Activated T-cell treated with anti-CD3 and anti-CD28 coated beads for 4 hours (primary cell): Measurements from ENCODE around the gene VEGFB.
"Not testable (repeated sequence)": the region's sequence is repeated elsewhere in the genome, so short reads cannot be mapped to it uniquely, and the experiment has no call there.

ENCODE experiments used
- DNase-seq: peaks from one replicate; pipeline ENCODE4 v3.0.0-alpha.2; 2020

VEGFB gene

DNA sequence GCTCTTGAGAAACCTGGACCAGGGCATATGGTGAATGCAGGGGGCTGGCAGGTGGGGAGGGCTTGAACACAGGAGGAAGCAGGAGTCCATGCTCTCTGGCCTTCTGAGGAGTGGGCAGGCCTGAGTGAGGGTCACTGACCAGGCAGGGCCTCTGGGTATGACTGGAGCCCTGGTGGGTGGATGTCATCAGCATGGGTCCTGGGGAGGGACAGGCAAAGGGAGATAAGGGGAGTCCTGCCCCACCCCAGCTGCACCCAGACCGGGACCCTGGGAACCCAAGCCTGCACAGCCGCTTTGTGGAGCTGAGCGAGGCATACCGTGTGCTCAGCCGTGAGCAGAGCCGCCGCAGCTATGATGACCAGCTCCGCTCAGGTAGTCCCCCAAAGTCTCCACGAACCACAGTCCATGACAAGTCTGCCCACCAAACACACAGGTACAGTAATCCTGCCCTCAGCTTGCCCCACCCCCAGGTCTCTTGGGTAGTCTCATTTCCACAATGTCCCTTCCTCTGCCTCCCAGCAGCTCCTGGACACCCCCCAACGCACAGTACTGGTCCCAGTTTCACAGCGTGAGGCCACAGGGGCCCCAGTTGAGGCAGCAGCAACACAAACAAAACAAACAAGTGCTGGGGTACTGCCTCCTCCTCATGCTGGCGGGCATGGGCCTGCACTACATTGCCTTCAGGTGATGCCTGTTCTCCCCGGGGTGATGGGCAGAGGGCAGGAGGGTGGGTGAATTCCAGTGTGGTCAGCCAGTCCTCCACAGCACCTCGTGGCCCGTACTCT, 2.0 kb upstream of the VEGFB start:
- DNase-seq, result no peak

DNA sequence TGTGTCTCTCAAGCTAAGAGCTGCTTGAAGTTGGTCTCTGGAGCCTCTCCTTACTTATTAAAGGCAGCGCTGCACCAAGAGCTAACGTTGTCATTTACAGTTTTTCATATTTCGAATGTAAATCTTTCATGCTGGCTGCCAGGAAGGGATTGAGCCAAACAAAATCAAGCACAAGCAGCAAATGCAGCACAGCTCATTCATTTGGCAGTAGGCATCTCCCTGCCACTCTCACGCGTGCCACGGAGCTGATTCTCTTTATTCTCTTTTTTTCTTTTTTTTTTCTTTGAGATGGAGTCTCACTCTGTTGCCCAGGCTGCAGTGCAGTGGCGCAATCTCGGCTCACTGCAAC, 1.4 kb upstream of the VEGFB start:
- no peak for DNase-seq

DNA sequence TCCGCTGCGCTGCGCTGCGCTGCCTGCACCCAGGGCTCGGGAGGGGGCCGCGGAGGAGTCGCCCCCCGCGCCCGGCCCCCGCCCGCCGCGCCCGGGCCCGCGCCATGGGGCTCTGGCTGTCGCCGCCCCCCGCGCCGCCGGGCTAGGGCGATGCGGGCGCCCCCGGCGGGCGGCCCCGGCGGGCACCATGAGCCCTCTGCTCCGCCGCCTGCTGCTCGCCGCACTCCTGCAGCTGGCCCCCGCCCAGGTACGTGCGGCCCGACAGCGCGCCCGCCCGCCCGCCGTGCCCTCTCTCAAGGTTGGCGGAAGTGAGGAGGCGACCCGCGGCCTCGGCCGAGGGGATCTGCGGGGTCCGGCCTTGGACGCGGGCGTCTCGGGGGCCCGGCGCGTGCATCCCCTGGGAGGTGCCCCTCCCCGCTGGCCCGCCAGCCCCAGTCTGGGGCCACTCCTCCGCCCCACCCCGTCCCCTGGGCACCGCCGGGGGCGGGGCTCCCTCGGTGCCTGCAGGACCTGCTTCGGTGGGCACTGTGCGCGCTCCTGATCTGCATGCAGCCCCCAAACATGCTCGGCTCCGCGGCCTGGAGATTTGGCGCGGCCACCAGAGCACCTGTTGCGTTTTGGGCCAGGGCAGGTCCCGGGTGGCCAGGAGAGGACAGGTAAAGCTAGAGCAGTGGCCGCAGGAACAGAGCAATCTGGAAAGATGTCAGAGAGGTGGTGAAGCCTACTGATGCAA, 429 bp downstream of the VEGFB start:
- DNase-seq, result no peak

DNA sequence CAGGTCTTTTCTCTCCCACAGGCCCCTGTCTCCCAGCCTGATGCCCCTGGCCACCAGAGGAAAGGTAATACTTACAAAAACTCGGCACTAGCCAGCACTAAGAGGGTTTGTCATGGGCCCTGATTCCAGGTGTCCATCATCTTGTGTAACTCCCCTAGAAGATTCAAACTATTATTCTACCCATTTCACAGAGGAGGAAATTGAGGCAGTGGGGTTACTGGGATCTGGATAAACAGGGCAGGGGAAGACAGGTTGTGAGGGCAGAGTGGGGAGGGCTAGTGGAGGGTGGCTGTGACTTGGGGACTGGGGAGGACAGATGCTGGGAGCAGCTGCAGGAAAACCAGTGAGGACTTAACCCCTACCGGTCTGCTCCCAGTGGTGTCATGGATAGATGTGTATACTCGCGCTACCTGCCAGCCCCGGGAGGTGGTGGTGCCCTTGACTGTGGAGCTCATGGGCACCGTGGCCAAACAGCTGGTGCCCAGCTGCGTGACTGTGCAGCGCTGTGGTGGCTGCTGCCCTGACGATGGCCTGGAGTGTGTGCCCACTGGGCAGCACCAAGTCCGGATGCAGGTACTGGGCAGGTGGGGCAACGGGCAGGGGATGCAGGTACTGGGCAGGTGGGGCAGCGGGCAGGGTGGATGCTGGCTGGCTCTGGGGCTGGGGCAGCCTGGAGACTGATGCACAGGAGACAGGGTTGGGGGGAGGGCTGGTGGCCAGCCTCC, 1.2 kb downstream of the VEGFB start:
- no peak for DNase-seq

DNA sequence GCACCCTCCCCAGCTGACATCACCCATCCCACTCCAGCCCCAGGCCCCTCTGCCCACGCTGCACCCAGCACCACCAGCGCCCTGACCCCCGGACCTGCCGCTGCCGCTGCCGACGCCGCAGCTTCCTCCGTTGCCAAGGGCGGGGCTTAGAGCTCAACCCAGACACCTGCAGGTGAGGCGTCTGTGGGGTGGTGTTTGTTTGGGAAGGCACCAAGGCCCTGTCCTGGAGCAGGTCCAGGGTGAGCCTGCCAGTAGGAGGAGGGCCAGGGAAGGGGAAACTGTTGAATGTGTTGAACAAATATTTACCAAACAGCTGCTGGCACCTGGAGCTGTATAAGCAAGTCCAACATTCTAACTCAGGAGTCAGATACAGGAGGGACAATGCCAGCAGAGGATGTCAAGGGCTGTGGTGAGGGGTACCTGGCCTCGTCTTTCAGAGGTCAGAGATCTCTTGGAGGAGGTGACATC, 3.1 kb downstream of the VEGFB start:
- no peak for DNase-seq

DNA sequence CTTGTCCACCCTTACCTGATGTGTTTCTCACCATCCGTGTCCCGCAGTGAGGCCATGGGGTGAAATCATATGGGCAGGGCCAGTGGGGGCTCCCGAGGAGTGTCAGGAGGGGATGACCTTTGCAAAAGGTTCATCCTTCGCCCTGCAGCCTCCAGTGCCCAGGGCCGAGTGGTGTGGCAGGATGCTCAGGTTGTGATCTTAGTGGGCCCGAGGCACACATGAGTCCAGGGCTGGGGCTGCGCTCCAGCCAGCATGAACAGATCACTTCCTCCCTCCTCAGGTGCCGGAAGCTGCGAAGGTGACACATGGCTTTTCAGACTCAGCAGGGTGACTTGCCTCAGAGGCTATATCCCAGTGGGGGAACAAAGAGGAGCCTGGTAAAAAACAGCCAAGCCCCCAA, 3.7 kb downstream of the VEGFB start:
- no peak for DNase-seq

DNA sequence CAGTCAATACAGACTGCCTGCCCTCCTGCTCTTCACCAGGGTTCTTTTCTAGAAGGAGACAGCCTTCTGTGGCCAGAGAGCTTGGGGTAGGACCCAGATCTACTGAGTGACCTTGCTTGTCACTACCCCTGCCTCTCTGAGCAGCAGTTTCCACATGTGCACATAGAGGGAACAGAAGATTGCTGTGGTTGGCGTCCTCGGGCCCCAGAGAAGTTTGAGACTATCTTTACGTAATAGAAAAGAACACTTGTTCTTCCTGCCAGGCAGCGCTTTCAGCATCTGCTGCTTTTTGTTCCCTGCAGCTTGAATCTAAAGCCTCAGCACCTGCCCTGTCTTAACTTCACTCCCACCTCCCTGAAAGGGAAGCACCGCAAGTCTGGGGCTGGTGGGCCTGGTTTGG, 4.6 kb downstream of the VEGFB start:
- DNase-seq, result no peak

DNA sequence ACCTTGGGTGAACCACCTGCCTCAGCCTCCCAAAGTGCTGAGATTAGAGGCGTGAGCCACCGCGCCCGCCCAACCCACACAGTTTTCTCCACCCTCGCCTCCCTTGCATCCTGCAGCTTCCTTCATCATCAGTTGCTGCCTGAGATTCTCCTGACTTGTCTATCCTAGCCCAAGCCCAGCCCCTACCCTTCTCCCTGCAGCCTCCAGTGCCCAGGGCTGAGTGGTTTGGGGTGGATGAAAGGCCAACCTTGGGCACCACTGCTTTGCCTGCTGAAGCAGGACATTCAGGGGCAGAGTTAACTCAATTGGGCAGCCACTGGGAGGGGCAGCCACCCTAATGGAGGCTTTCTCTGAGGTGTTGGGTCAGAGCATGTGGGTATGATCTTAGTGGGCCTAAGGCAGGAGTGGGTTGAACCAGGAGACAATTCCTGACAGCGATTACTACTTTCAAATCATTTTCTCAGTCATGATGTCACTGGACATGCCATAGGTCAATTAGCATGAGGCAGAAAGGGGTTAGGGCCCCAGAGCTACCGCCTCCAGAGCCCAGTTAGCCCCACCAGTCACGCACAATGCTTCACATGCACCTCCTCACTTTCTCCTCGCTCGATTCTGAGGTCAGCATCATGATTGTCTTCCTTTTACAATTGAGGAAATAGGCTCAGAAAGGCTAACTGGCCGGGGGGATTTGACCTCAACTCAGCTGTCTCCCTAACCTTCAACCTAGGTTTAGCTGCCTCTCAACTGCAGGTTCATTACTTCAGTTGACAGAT, 5.5 kb downstream of the VEGFB start:
- DNase-seq, result no peak

DNA sequence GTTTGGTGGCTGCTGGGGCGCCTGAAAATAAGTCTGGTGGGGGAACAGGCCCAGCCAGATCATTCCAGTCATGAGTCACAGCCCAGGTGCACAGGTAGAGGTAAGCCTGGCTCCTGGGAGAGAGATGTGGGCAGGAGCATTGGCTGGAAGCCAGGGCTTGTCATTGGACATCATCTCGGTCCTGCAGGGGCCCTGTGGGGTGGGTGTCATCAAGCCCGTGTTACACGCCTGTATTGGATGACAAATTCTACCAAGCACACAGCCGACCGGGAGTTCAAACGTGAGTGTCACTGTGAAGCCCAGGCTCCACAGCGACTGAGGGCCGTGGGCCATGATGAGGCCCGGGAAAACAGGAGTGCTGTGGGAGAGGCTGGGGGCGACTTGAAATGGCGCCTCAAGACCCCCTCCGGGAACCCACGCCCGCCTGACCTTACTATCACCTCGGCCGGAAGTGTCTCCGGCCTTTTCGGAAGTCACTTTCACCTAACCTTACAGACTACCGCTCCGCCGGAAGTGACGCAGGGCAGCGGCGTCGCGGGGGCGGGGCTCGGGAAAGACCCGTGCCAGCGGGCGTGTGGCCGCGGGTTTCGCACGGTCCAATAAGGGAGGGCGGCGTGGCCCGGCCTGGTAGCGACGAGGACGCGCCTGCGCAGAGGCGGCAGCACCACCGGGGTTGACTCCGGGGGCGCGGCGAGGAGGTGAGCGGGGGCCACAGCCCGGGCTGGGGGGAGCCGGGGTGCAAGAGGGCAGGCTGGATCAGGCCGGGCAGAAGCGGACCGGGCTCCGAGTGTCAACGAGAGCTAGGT, 6.3 kb downstream of the VEGFB start, which contains the start of gene FKBP2:
TSS of gene FKBP2 (plus strand) at position 661 of the 806 bp plus-strand sequence. CDS start 1,293 bp downstream, outside the sequence.
- peak; percentile 96 for DNase-seq

DNA sequence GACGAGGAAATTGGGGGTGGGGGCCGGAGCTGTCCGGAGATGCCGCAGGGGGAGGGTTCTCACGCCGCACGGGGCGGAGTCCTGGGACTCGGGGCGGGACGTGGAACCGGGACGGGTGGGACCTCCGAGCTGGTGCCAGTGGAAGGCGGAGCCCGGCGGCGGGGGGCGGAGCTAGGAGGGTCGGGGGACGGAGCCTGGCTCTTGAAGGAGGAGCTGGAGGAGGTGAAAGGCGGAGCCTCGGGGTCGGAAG, 6.8 kb downstream of the VEGFB start:
- DNase-seq, result peak; percentile 99

DNA sequence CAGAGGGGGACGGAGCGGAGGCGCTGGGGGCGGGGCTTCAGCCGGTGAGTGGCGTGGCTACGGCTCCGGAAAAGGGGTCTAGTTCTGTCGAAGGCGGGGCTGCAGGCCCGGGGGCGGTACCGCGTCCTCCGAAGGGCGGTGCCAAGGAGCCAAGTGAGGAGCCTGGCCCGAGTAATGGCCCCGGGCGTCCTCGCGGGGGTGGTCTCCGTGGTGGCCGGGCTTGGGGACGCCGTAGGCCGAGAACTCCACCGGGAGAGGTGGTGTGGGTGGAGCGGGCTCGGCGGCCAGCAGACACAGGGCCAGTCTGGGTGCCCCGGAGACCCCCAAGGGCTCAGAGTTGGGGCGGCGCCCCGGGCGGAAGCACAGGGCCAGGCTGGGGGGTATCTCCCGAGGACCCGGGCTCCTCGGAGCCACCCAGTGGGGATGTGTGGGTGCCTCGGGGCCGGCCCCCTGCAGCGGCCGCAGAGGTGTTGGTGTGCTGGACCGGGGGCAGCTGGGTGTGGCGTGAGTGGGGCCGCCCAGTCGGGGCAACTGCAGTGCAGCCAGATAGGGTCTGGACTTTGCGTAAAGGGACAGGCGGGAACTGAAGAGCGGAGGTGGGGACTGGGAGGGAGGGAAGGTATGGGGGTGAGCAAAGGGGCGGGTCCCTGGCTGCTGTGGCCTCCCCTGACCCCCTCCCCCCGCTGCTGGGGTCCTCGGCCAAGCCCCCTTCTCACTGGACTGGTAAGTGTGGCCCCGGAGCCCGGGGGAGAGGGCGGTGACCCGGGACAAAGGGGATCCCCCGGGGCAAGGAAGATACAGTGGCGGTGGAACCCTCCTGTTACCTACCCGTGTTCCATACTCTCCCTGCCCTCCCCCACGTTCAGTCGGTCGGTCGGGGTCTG, 7.3 kb downstream of the VEGFB start:
- no peak for DNase-seq

DNA sequence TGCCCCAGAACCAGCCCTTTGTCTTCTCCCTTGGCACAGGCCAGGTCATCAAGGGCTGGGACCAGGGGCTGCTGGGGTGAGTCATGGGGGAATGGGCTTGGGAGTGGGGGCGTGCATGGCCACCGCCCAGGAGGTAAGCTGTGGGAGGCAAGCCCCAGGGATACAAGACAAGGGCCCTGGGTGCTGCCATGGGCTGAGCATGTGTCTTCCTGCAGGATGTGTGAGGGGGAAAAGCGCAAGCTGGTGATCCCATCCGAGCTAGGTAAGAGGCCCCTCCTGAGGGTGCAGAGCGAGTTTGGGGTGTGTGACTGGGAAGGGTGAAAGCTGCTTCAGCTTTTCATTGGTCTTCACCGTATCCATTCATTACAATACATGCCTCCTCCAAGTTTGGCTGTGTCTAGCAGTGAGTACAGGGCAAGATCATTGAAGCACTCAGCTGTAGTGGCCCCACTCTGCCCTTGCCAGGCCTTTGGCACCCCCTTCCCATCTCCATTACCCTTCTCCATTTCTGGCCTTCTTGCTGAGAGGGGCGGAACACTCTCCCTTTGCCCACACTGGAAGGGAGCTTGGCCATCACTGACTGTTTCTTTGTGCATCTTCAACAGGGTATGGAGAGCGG, 9.0 kb downstream of the VEGFB start:
- DNase-seq, result no peak

DNA sequence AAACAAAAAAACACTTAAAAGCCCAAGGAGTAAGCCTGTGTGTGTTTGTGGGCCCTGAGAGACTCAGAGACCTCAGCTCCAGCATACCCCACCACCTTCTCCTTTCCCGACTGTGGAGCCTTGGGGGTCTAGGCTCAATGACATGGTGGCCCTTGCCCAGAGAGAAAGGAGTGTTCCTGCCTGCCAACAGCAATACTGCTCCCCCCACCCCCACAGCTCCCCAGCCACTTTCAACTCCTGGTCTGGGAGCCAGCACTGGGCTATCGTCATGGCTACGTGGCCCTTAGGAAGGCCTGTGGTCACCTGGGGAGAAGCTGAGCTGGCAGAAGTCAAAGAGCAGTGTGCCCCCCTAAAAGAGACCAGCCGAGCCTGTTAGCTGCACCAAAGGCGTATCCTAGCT, 9.7 kb downstream of the VEGFB start:
- no peak for DNase-seq

DNA sequence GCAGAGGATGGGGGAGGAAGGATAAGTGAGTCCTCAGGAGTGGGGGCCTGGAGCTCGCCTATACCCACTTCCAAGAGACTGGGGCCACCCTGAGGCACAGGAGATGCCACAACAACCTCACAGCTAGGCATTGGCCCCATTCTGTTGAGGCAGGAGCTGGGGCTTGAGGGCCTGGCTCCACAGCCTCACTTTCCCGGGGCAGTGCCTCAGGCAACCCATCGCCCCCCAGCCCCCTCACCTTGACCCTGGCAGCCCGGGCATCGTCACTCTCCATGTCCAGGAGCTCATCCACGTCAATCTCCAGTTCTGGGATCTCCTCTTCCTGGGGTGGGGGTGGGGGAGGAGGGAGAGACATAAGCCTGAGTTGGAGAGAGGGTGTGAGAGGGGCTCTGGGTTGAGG, 10.6 kb downstream of the VEGFB start:
- no peak for DNase-seq

DNA sequence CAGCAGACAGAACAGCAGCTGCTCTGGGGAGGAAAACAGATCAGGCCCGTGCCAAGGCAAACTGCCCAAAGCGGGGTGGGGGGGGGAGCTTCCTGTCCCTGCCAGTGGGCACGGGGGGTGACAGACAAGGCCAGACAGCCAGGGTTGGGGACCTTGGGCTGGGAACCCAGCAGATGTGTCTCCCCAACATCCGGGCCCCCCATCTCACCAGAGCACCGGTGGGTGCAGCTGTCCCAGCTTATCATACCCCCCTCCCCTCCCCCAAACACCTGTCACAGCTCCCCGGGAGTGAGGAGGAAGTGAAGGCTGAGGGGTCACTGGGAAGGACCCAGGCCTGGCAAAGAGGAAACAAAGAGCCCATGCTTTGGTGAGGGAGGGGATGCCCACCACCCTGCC, 11.0 kb downstream of the VEGFB start:
- no peak for DNase-seq

DNA sequence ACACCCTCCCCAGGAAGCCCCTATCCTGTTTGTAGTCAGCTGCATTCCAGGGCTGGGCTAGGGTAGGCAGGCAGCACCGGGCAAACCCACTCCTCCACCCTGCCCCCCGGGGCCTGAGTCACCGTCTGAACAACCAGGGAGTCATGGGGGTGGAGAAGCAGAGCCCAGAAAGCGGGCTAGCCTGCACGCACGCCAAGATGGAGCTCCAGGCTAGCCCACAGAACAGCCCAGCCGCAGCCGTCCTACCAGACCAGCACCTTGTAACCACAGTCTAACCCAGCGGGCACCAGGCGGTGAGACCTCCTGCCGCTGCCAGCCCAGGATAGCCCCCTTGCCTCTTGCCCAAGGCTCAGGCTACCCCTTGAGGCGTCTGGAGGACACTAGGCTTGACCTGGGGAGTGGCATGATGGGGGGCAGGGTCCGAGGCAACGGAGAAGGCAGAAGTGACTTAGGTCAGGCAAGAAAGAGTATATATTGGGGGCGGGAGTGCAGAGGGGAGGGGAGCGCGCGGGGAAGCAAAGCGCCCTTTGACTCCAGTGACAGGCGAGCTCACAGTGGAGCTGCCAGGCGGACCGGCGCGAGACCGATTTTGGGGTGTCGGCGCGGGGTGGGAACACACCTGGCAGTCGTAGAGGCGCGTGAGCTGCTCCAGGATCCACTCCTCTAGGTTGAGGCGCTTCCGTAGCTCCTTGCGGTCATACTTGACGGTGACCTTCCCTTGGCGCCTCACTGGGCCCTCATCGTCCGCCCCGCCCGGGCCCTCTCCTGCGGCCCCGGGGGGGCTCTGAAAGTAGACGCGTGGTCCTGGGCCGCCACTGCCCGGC, 11.6 kb downstream of the VEGFB start:
- peak; percentile 82 for DNase-seq

DNA sequence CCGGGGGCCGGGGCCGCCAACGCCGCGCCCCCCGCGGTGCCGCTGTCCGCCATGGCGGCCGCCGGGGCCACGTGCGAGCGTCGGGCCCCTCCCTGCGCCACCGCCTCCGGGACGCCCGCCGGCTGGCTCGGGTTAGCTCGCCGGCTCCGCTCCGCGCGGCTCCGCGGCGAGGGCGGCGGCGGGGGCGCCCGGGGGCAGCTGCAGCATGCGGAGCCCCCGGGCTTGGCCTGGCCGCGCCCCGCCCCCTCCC, 12.2 kb downstream of the VEGFB start:
- not testable (repeated sequence) for DNase-seq

DNA sequence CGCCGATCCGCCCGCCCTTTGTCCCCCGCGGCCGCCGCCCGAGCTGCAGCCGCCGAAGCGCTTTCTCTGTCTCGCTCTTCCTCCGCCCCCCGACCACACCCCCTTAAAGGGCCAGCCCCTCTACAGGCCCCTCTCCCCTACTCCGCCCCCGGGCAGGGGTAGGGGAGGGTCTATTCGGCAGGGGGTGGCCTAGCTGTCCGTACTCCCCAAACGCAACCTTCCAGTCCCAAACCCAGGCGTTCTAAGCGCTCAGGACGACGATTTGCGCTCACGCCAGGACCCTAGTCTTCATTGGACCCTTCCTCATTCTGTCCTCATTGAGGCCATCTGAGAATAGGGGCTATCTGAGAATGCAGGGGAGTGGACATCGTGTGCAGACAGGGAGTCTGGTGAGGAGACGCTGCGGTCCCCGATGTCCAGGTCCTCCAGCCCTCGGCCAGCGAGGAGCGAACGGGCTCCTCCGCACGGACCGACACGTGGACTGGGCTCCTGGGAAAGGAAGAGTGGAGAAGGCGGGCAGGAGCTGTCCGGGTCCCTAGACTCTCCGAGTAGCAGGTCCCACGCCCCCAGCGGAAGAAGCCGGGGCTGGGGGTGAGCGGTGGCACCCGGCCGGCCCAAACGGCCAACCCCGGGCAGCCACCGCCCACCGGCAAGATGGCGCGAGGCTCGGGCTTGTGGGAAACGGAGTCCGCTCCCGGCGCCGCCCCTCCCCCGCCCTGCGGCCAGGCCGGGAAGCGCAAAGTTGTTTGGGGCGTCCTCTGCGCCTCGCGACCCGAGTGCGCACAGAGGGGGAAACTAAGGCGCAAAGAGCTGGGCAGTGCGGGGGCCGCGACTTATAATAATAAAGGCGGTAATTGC, 12.7 kb downstream of the VEGFB start, which contains the start of gene PPP1R14B:
TSS of gene PPP1R14B (minus strand) at position 73 of the 858 bp plus-strand sequence. CDS start 270 bp downstream, outside the sequence.
- peak; percentile 71 for DNase-seq
